HepG2 (cell line): ENCODE measurements around the gene HDGFL3. TPM values are rescaled to one million over a fixed set of nuclear protein-coding genes. Genes with fewer than 3 reads are reported as not detected.

Experiments
- ATAC-seq: fragments of 200-7000 bp; cut with Tn5 transposase; 3 replicates; pipeline ENCODE4 v1.9.1; 2020; ENCODE audit warnings: mild to moderate bottlenecking, moderate library complexity
- BruUV-seq: library from RNA; stranded (reverse); fragments of 400-500 nt; replicated peaks from 2 replicates; lab custom pipeline; 2021; lab: Mats Ljungman, UMichigan
- CTCF ChIA-PET: fragments of 300-600 bp; formaldehyde crosslinking; extraction: SDS; loops from one replicate; lab custom pipeline; 2021; ENCODE audit warnings: low total read pairs, inconsistent platforms, low intra/inter-chr PET ratio; lab: Yijun Ruan, JAX
- POLR2A ChIA-PET: fragments of 350-600 bp; sonication (Branson Sonifier 250); formaldehyde crosslinking; loops from one replicate; lab custom pipeline; 2020; ENCODE audit warnings: antibody characterized with exemption, inconsistent platforms; lab: Yijun Ruan, JAX
- DNase-seq: peaks from one replicate; pipeline ENCODE4 v3.0.0-alpha.2; 2015; ENCODE audit warnings: low spot score
- FAIRE-seq: peaks from 3 replicates; lab custom pipeline; 2011; peaks lifted over from hg19 to GRCh38; lab: Jason Lieb, UNC
- H2AFZ ChIP-seq: one replicate; pipeline ENCODE4 v1.6.1; 2011; ENCODE audit warnings: low read length, inconsistent platforms
- H3K27ac ChIP-seq: fragments of 300-600 bp; 3 replicates; pipeline ENCODE4 v1.8.0; 2011; ENCODE audit warnings: mixed run types, mild to moderate bottlenecking, mixed read lengths, low read length, inconsistent platforms; ENCODE audit not compliant: insufficient read depth; ENCODE audit errors: extremely low read length
- H3K27me3 ChIP-seq, 2 experiments: fragments of 200-600 bp in 1 of 2; 2 replicates in 1 of 2; 3 replicates in 1 of 2; pipeline versions ENCODE4 v1.6.0 to v1.8.0; 2011; ENCODE audit warnings: low read length in 2 of 2, mild to moderate bottlenecking in 2 of 2, moderate library complexity in 2 of 2, inconsistent platforms in 1 of 2; ENCODE audit not compliant: insufficient read depth in 2 of 2, control insufficient read depth in 1 of 2
- H3K36me3 ChIP-seq, 2 experiments: fragments of 200-600 bp in 1 of 2; replicated peaks in 1 of 2; 2 replicates in 1 of 2; 3 replicates in 1 of 2; pipeline versions ENCODE4 v1.5.1 to v1.8.0; 2011; ENCODE audit warnings: low read length in 2 of 2, inconsistent platforms in 1 of 2; ENCODE audit not compliant: insufficient read depth in 2 of 2, control insufficient read depth in 1 of 2
- H3K4me1 ChIP-seq: 2 replicates; pipeline ENCODE4 v1.5.1; 2012; ENCODE audit warnings: low read length, inconsistent platforms; ENCODE audit not compliant: insufficient read depth
- H3K4me2 ChIP-seq: 2 replicates; pipeline ENCODE4 v1.6.0; 2011; ENCODE audit warnings: low read depth, low read length, inconsistent platforms
- H3K4me3 ChIP-seq, 3 experiments: fragments of 200-600 bp in 1 of 3; sonication (generic), shearing (Covaris generic) in 1 of 3; replicated peaks in 1 of 3; 2 replicates each; pipeline ENCODE4 v1.5.1; 2011 to 2016; ENCODE audit warnings: low read length in 3 of 3, inconsistent platforms in 2 of 3, low read depth in 2 of 3, mild to moderate bottlenecking in 2 of 3, control low read depth in 1 of 3, mixed read lengths in 1 of 3; ENCODE audit not compliant: insufficient read depth in 1 of 3
- H3K79me2 ChIP-seq: one replicate; pipeline ENCODE4 v1.6.1; 2011; ENCODE audit warnings: low read length, inconsistent platforms; ENCODE audit not compliant: insufficient read depth
- H3K9ac ChIP-seq: 2 replicates; pipeline ENCODE4 v1.6.0; 2011; ENCODE audit warnings: mild to moderate bottlenecking, low read depth, low read length, inconsistent platforms; ENCODE audit not compliant: insufficient read depth
- H3K9me3 ChIP-seq: 2 replicates; pipeline ENCODE4 v1.5.1; 2012; ENCODE audit warnings: mild to moderate bottlenecking, low read length
- H4K20me1 ChIP-seq: 2 replicates; pipeline ENCODE4 v1.6.0; 2011; ENCODE audit warnings: inconsistent platforms, mild to moderate bottlenecking, low read length, moderate library complexity; ENCODE audit not compliant: insufficient read depth
- CEBPB ChIP-seq: IDR thresholded peaks from 2 replicates; pipeline ENCODE4 v1.6.1; 2011; ENCODE audit warnings: low read depth, low read length, improper control_type of control experiment, borderline replicate concordance
- HOXA5 ChIP-seq: sonication (generic); formaldehyde crosslinking; IDR thresholded peaks from 2 replicates; pipeline ENCODE4 v1.4.0; 2020; ENCODE audit warnings: missing genetic modification reagents
- MIXL1 ChIP-seq: IDR thresholded peaks from 2 replicates; pipeline ENCODE4 v1.6.1; 2016
- PHF21A ChIP-seq: sonication (generic); formaldehyde crosslinking; IDR thresholded peaks from 2 replicates; pipeline ENCODE4 v1.5.0; 2020; ENCODE audit warnings: mild to moderate bottlenecking, missing genetic modification reagents
- SKI ChIP-seq: fragments of 450-650 bp; IDR thresholded peaks from one replicate; pipeline ENCODE4 v1.6.1; 2018; ENCODE audit warnings: mild to moderate bottlenecking; ENCODE audit not compliant: partially characterized antibody
- SPEN ChIP-seq: sonication (generic); formaldehyde crosslinking; IDR thresholded peaks from 2 replicates; pipeline ENCODE4 v1.5.1; 2020; ENCODE audit warnings: low read depth, mild to moderate bottlenecking, missing genetic modification reagents
- ZNF10 ChIP-seq: sonication (generic); formaldehyde crosslinking; IDR thresholded peaks from 2 replicates; pipeline ENCODE4 v1.4.0; 2020; ENCODE audit warnings: mild to moderate bottlenecking, low read depth, missing genetic modification reagents, borderline replicate concordance
- WGBS: methylation state at CpG from one replicate; pipeline ENCODE4 v1.1.6; 2017; ENCODE audit warnings: low lambda C conversion rate; 5-methylcytosine and 5-hydroxymethylcytosine counted together
- in situ Hi-C: cut with HindIII; loops from 2 replicates; pipeline ENCODE4 v1.10.0; 2017; ENCODE audit warnings: low pct_unique_long_range_greater_than_20kb; ENCODE audit not compliant: extremely low pct_ligation_motif_present
- intact Hi-C: fragments of 100-400 bp; cut with micrococcal nuclease; formaldehyde crosslinking; loops from one replicate; pipeline ENCODE4 v1.10.0; 2022; ENCODE audit not compliant: unreplicated experiment
- polyA plus RNA-seq, 8 experiments: library from polyadenylated mRNA; depleted of rRNA in 3 of 8; stranded (reverse) in 7 of 8; unstranded in 1 of 8; fragments of >200 nt; fragmentation: Illumina TruSeq in 4 of 8; extraction: Trizol in 4 of 8; gene quantifications; 2 replicates each; pipeline versions ENCODE4 v1.2.1 to v1.2.3, GENCODE V29; 2011 to 2016; ENCODE audit warnings: low read depth in 4 of 8, missing spikeins in 1 of 8, mixed read lengths in 1 of 8; ENCODE audit not compliant: insufficient read depth in 1 of 8
- total RNA-seq, 5 experiments: library from RNA; depleted of rRNA; stranded (reverse); fragments of >200 nt; fragmentation: Illumina TruSeq; extraction: Trizol; gene quantifications; 2 replicates each; pipeline ENCODE4 v1.2.3, GENCODE V29; 2016; ENCODE audit warnings: low read depth in 1 of 5
- TF ChIP-seq, protein P1 (sequence below): sonication (generic); formaldehyde crosslinking; IDR thresholded peaks from 2 replicates; pipeline ENCODE4 v1.9.0; 2021; ENCODE audit warnings: missing genetic modification reagents, borderline replicate concordance
- TF ChIP-seq, protein P2 (sequence below): sonication (generic); formaldehyde crosslinking; conservative IDR thresholded peaks from 2 replicates; pipeline ENCODE4 v1.8.0; 2022; ENCODE audit warnings: mild to moderate bottlenecking, moderate library complexity, missing genetic modification reagents
- TF ChIP-seq, protein P3 (sequence below): sonication (generic); formaldehyde crosslinking; IDR thresholded peaks from 2 replicates; pipeline ENCODE4 v1.5.1; 2020; ENCODE audit warnings: missing genetic modification reagents, mild to moderate bottlenecking, borderline replicate concordance
- TF ChIP-seq, protein P4 (sequence below): IDR thresholded peaks from 2 replicates; pipeline ENCODE4 v1.6.1; 2016; ENCODE audit warnings: mild to moderate bottlenecking

HDGFL3 gene
- total and polyA plus RNA-seq, 2 of the 13 experiments (the other 11 are each of a cell fraction or from before 2014, with no cell fraction given): 0.07 to 0.09 TPM

DNA sequence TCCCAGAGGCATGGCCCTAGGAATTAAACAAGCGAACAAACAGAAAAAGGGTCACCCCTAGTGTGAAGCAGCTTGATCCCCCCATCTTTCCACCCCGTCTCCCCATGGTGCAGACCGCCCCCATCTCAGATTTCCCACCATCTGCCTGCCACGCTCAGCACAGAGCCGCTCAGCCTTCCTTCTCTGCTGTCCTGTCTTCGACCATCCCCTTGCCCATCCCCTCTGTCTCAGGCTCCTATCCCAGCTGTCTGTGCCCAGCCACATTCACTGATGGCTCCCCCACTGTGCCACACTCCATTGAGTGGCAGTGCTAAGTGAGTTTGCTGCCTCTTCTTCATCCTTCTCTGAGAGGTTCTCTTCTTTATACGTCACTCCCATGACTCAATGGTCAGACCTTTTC lies 128.9 kb downstream of the HDGFL3 start:
- WGBS: 40% methylated on average over 7 of the region's 7 CpGs
- CTCF ChIA-PET: no interaction called here
- BruUV-seq: no TSS peak
- Histone ChIP-seq H3K9me3 (peaks cover under 1% of the 10 kb centered on the region), H3K4me3 (no peak overlapping the region), H4K20me1 (no peaks in the 10 kb centered on the region), H3K27me3 (peaks cover 0 to 24% of the 10 kb centered on the region in 2 experiments; a peak in 2 of 5 replicates), H3K36me3 (no peaks in the 10 kb centered on the region), H3K4me2 (no peak overlapping the region), H3K4me1 (no peaks in the 10 kb centered on the region), H3K79me2 (no peaks in the 10 kb centered on the region), H3K9ac (no peak overlapping the region), H3K27ac (no peak overlapping the region), H2AFZ (no peak overlapping the region)
- in situ Hi-C loops (no loop called here), intact Hi-C loops (no loop called here)
- ATAC-seq (no peak), DNase-seq (no peak), FAIRE-seq (no peak)
- TF ChIP-seq ZNF10 (CRISPR knock-in tag) (no peak), MIXL1 (CRISPR knock-in tag) (no peak), CEBPB (no peak), SPEN (CRISPR knock-in tag) (no peak), PHF21A (no peak), HOXA5 (CRISPR knock-in tag) (no peak), SKI (no peak)
- TF ChIP-seq, protein P1, sequence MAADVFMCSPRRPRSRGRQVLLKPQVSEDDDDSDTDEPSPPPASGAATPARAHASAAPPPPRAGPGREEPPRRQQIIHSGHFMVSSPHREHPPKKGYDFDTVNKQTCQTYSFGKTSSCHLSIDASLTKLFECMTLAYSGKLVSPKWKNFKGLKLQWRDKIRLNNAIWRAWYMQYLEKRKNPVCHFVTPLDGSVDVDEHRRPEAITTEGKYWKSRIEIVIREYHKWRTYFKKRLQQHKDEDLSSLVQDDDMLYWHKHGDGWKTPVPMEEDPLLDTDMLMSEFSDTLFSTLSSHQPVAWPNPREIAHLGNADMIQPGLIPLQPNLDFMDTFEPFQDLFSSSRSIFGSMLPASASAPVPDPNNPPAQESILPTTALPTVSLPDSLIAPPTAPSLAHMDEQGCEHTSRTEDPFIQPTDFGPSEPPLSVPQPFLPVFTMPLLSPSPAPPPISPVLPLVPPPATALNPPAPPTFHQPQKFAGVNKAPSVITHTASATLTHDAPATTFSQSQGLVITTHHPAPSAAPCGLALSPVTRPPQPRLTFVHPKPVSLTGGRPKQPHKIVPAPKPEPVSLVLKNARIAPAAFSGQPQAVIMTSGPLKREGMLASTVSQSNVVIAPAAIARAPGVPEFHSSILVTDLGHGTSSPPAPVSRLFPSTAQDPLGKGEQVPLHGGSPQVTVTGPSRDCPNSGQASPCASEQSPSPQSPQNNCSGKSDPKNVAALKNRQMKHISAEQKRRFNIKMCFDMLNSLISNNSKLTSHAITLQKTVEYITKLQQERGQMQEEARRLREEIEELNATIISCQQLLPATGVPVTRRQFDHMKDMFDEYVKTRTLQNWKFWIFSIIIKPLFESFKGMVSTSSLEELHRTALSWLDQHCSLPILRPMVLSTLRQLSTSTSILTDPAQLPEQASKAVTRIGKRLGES (CRISPR knock-in tag): no peak
- TF ChIP-seq, protein P2, sequence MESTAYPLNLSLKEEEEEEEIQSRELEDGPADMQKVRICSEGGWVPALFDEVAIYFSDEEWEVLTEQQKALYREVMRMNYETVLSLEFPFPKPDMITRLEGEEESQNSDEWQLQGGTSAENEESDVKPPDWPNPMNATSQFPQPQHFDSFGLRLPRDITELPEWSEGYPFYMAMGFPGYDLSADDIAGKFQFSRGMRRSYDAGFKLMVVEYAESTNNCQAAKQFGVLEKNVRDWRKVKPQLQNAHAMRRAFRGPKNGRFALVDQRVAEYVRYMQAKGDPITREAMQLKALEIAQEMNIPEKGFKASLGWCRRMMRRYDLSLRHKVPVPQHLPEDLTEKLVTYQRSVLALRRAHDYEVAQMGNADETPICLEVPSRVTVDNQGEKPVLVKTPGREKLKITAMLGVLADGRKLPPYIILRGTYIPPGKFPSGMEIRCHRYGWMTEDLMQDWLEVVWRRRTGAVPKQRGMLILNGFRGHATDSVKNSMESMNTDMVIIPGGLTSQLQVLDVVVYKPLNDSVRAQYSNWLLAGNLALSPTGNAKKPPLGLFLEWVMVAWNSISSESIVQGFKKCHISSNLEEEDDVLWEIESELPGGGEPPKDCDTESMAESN (CRISPR knock-in tag): no peak
- TF ChIP-seq, protein P3, sequence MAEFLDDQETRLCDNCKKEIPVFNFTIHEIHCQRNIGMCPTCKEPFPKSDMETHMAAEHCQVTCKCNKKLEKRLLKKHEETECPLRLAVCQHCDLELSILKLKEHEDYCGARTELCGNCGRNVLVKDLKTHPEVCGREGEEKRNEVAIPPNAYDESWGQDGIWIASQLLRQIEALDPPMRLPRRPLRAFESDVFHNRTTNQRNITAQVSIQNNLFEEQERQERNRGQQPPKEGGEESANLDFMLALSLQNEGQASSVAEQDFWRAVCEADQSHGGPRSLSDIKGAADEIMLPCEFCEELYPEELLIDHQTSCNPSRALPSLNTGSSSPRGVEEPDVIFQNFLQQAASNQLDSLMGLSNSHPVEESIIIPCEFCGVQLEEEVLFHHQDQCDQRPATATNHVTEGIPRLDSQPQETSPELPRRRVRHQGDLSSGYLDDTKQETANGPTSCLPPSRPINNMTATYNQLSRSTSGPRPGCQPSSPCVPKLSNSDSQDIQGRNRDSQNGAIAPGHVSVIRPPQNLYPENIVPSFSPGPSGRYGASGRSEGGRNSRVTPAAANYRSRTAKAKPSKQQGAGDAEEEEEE (CRISPR knock-in tag): no peak
- TF ChIP-seq, protein P4, sequence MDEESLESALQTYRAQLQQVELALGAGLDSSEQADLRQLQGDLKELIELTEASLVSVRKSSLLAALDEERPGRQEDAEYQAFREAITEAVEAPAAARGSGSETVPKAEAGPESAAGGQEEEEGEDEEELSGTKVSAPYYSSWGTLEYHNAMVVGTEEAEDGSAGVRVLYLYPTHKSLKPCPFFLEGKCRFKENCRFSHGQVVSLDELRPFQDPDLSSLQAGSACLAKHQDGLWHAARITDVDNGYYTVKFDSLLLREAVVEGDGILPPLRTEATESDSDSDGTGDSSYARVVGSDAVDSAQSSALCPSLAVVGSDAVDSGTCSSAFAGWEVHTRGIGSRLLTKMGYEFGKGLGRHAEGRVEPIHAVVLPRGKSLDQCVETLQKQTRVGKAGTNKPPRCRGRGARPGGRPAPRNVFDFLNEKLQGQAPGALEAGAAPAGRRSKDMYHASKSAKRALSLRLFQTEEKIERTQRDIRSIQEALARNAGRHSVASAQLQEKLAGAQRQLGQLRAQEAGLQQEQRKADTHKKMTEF: no peak
- POLR2A ChIA-PET: no interaction called here
